Measurements from ENCODE around the gene PPP1R13B.

PPP1R13B gene

DNA sequence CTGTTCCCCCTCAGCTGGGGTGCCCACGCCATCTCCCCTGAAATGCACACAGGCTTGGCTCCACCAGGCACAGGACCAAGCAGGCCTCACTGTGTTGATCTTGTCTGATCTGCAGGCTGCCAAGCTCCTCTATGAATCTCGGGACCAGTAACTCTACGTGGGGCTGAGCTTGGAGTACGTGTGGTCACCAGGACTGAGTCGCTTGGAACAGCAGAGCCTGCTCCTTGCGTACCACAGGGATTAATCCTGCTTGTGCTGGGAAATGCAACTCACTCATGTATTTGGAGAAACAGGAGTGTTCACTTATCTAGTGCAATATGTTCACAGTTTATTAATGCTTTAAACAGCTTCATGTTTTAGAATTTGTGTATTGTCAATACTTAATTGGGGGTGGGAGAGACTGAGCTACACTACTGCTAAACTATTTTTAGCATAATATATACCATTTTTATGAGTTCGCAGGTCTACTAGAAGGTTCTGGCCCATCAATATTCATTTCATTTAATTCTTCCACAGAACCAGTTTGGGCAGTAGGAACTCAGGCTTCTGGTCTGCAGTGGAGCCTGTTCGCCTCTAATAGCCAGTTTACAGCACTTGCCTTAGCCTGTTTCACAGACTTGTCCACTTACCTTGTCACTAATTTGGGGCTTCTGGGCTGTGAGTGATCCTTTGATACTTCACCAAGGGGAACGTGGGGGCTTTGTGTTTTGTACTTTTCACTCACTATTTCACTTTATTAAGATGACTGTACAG, 114.3 kb downstream of the PPP1R13B start:
- TF ChIP-seq, protein P1, sequence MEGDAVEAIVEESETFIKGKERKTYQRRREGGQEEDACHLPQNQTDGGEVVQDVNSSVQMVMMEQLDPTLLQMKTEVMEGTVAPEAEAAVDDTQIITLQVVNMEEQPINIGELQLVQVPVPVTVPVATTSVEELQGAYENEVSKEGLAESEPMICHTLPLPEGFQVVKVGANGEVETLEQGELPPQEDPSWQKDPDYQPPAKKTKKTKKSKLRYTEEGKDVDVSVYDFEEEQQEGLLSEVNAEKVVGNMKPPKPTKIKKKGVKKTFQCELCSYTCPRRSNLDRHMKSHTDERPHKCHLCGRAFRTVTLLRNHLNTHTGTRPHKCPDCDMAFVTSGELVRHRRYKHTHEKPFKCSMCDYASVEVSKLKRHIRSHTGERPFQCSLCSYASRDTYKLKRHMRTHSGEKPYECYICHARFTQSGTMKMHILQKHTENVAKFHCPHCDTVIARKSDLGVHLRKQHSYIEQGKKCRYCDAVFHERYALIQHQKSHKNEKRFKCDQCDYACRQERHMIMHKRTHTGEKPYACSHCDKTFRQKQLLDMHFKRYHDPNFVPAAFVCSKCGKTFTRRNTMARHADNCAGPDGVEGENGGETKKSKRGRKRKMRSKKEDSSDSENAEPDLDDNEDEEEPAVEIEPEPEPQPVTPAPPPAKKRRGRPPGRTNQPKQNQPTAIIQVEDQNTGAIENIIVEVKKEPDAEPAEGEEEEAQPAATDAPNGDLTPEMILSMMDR (IDR thresholded peaks at IDR 0.05; ENCODE audit: low read depth, low read length), result no peak
- DNase-seq (ENCODE audit: low read depth in 2 of 2), result no peak

DNA sequence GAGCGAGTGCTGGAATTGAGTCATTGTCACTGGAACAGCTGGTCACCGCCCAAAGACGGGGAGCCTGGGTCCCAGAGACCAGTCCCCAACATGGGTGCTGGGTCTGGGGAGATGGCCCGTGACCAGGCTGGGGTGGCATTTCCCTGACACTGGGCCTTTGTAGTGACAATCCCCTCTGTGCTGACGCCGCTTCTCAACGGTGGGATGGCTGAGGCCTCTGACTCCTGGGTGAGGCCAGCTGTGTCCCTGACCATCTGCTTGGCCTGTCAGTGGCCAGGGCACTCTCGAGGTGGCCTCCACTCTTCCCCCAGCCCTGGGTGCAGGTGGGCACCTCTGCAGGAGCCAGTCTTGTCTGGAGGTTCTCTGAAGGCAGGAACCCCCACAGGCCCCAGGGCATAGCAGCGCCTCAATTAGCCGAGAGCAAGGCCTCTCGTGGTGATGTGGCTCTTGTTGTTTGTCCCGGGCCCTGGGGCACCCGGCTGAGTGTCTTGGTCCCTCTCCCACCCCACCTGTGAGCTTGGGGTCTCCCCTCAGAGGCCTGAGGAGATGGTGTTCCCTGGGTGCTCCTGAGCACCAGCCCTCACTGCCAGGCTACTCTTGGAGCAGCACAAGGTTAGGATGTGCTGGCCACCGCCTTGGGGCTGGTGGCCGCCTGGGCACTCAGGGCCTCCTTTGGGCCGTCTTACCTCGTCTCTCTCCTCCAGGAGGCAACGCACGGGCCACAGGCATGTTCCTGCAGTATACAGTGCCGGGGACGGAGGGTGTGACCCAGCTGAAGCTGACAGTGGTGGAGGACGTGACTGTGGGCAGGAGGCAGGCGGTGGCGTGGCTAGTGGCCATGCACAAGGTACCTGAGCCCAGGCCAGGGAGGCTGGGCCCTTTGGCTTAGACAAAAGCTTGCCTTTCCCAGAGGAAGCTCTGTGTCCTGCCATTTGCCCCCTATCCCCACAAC, 115.2 kb downstream of the PPP1R13B start:
- TF ChIP-seq, protein P1 (IDR thresholded peaks at IDR 0.05; ENCODE audit: low read depth, low read length), result no peak
- no peak for DNase-seq (ENCODE audit: low read depth in 2 of 2)
- H3K4me3 ChIP-seq (replicated peaks in 1 of 2; ENCODE audit: low read depth in 2 of 2, low read length in 2 of 2), result no peak overlapping the region

More for the DNA sequence above, 114.3 kb downstream of the PPP1R13B start:
- no peak overlapping the region for H3K4me3 ChIP-seq (replicated peaks in 1 of 2; ENCODE audit: low read depth in 2 of 2, low read length in 2 of 2)

DNA sequence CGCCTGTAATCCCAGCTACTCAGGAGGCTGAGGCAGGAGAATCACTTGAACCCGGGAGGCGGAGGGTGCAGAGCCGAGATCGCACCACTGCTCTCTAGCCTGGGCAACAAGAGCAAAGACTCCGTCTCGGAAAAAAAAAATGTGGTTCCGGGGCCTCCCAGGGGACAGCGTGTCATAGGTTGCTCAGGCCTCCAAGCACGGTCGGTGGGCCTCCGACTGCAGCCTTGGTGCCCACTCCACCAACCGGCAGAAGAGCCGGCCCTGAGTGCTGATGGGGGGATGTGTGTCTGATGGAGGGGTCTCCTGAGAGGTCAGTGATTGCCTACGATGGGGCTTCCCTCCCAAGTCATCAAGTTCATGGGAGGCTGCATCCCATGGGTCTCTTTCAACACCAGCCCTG, 115.9 kb downstream of the PPP1R13B start:
- TF ChIP-seq, protein P1 (IDR thresholded peaks at IDR 0.05; ENCODE audit: low read depth, low read length), result no peak
- H3K4me3 ChIP-seq (replicated peaks in 1 of 2; ENCODE audit: low read depth in 2 of 2, low read length in 2 of 2), result no peak overlapping the region
- no peak for DNase-seq (ENCODE audit: low read depth in 2 of 2)

DNA sequence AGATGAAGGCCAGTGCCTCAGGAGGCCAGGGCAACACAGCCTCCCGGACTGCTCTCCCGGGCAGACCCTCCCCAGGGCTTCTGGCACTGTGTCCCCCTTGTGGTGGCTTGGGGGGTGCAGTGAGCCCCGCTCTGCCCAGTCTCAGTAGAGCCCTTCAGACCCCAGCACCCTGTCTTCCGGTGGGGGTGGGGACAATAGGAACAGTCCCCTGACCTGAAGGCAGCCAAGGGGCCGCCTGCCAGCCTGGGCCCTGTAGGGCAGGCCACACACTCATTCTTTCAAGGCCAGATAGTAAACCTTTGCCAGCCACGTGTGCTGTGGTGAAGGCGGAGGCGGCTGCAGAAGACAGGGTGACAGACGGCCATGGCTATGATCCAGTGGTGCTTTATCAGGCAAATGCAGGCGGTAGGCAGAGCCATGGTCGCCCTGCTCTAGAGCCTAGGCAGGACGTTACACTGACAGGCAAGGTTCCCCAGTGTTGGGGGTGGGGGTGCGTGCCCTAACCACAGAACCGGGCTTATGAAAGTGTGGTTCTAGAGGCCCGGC, 116.8 kb downstream of the PPP1R13B start:
- DNase-seq (ENCODE audit: low read depth in 2 of 2), result peak in 1 of 2 donors; percentile 30
- TF ChIP-seq, protein P1 (IDR thresholded peaks at IDR 0.05; ENCODE audit: low read depth, low read length), result peak; percentile 4
- H3K4me3 ChIP-seq (replicated peaks in 1 of 2; ENCODE audit: low read depth in 2 of 2, low read length in 2 of 2), result no peak overlapping the region

DNA sequence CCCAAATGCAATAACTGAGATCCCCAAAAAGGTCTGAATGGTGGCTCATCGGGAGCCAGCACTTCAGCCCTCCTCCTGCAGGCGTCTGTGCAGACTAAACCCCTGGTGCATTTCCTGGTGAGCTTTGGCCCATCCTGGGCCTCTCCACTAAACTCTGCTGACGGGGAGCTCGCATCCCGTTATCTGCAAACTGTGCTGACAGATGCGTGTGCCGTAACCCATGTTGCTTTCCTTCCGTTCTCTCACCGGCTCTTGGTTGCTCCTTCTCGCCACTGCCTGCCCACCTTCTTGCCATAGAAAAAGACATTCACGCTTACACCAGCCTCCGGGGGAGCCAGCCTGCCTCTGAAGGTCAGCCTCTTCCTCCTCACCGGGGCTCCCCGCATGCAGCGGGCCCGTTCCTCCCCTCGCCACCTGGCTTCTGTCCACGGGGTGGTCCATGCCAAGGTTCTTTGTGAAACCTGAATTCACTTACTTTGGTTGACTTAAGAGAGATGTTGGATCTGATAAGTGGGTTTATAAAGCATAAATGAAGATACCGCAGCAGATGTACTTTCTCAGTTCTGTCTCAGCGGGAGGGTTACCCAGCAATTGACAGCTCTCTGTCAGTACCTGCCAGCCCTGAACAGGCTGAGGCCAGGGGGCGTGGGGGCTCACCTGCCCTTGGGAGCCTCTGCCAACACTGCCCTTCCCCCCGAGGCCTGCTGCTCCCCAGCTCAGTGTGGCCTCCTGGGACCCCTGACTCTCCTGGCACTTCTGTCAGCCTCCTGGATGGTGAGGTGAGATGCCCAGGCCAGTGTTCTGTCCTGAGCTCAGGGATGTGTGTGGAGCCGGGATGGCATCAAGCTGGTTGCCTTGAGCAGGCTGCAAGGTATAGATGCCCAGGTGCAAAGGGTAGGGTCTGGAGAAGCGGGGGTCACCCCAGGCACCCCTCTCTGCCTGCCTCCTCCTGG, 117.6 kb downstream of the PPP1R13B start:
- TF ChIP-seq, protein P1 (IDR thresholded peaks at IDR 0.05; ENCODE audit: low read depth, low read length), result no peak
- no peak overlapping the region for H3K4me3 ChIP-seq (replicated peaks in 1 of 2; ENCODE audit: low read depth in 2 of 2, low read length in 2 of 2)
- DNase-seq (ENCODE audit: low read depth in 2 of 2), result no peak

DNA sequence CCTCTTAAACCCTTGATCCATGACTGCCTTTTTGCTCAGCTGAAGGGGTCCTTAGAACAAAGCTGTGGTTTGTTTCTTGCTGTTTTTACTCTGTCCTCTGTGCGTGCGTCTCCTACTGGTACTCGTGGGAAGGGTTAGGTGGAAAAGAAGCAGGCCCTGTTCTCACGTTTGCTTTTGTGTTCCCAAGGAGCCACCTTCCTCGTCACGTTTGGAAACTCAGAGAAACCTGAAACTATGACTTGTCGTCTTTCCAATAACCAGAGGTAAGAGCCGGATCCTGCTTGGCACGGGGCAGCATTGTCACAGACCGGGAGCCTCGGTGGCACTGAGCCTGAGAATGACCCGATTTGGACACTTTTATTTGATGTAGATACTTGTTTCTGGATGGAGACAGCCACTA, 118.7 kb downstream of the PPP1R13B start:
- H3K4me3 ChIP-seq (replicated peaks in 1 of 2; ENCODE audit: low read depth in 2 of 2, low read length in 2 of 2), result no peak overlapping the region
- TF ChIP-seq, protein P1 (IDR thresholded peaks at IDR 0.05; ENCODE audit: low read depth, low read length), result no peak
- DNase-seq (ENCODE audit: low read depth in 2 of 2), result no peak
